GM12878 (cell line): ENCODE results near the gene CYP4F11. TPM values are rescaled to one million over a fixed set of nuclear protein-coding genes. Genes with fewer than 3 reads are reported as not detected.
"Not testable (repeated sequence)": the region's sequence is repeated elsewhere in the genome, so short reads cannot be mapped to it uniquely, and the experiment has no call there.

Experiments used
- ATAC-seq: fragments of 200-7000 bp; cut with Tn5 transposase; 3 replicates; pipeline ENCODE4 v1.9.1; 2020; ENCODE audit warnings: mild to moderate bottlenecking, moderate library complexity
- BruUV-seq: library from RNA; stranded (reverse); fragments of 400-500 nt; replicated peaks from 2 replicates; lab custom pipeline; 2021; lab: Mats Ljungman, UMichigan
- CTCF ChIA-PET: fragments of 300-600 bp; sonication (Branson Sonifier 250); formaldehyde crosslinking; extraction: SDS; loops from one replicate; lab custom pipeline; 2021; ENCODE audit warnings: inconsistent platforms; lab: Yijun Ruan, JAX
- POLR2A ChIA-PET: fragments of 350-600 bp; formaldehyde crosslinking; extraction: SDS; loops from one replicate; lab custom pipeline; 2021; ENCODE audit warnings: inconsistent platforms; lab: Charles Lee
- RAD21 ChIA-PET: fragments of 300-600 bp; sonication (Branson Sonifier 250); formaldehyde crosslinking; loops from one replicate; lab custom pipeline; 2023; ENCODE audit warnings: antibody characterized with exemption; ENCODE audit not compliant: unreplicated experiment; lab: Charles Lee
- SMC1A ChIA-PET: fragments of 300-600 bp; sonication (Branson Sonifier 250); formaldehyde crosslinking; loops from one replicate; lab custom pipeline; 2023; ENCODE audit not compliant: unreplicated experiment, uncharacterized antibody; lab: Charles Lee
- DNase-seq: peaks from one replicate; pipeline ENCODE4 v3.0.0-alpha.2; 2011; ENCODE audit warnings: low read depth, low spot score
- FAIRE-seq: peaks from 3 replicates; lab custom pipeline; 2011; peaks lifted over from hg19 to GRCh38; lab: Jason Lieb, UNC
- H2AFZ ChIP-seq: 2 replicates; pipeline ENCODE4 v1.6.0; 2011; ENCODE audit warnings: low read depth, low read length, control low read depth; ENCODE audit not compliant: control insufficient read depth
- H3K27ac ChIP-seq: 2 replicates; pipeline ENCODE4 v1.5.1; 2011; ENCODE audit warnings: control low read depth; ENCODE audit not compliant: control insufficient read depth, insufficient read depth
- H3K27me3 ChIP-seq, 2 experiments: replicated peaks in 1 of 2; 2 replicates each; pipeline versions ENCODE4 v1.6.0 to v1.6.1; 2011; ENCODE audit warnings: low read length in 1 of 2; ENCODE audit not compliant: control insufficient read depth in 2 of 2, insufficient read depth in 2 of 2
- H3K36me3 ChIP-seq, 2 experiments: 2 replicates each; pipeline ENCODE4 v1.5.1; 2011; ENCODE audit warnings: low read length in 1 of 2; ENCODE audit not compliant: control insufficient read depth in 2 of 2, insufficient read depth in 2 of 2
- H3K4me1 ChIP-seq: 2 replicates; pipeline ENCODE4 v1.6.1; 2011; ENCODE audit warnings: mild to moderate bottlenecking, low read length, moderate library complexity, mixed read lengths; ENCODE audit not compliant: control insufficient read depth, insufficient read depth
- H3K4me2 ChIP-seq: 2 replicates; pipeline ENCODE4 v1.6.0; 2011; ENCODE audit warnings: control low read depth; ENCODE audit not compliant: control insufficient read depth, insufficient read depth
- H3K4me3 ChIP-seq: fragments of 200-600 bp; sonication (generic); 2 replicates; pipeline ENCODE4 v1.5.1; 2016
- H3K79me2 ChIP-seq: 2 replicates; pipeline ENCODE4 v1.6.0; 2011; ENCODE audit warnings: low read length; ENCODE audit not compliant: control insufficient read depth, insufficient read depth
- H3K9ac ChIP-seq: 2 replicates; pipeline ENCODE4 v1.8.0; 2011; ENCODE audit warnings: low read length, control low read depth, mixed read lengths; ENCODE audit not compliant: control insufficient read depth, insufficient read depth
- H3K9me3 ChIP-seq: replicated peaks from 3 replicates; pipeline ENCODE4 v1.5.1; 2011; ENCODE audit warnings: mild to moderate bottlenecking, low read length; ENCODE audit not compliant: control insufficient read depth, insufficient read depth
- H4K20me1 ChIP-seq: 2 replicates; pipeline ENCODE4 v1.6.0; 2011; ENCODE audit not compliant: control insufficient read depth, insufficient read depth
- BRCA1 ChIP-seq: IDR thresholded peaks from 2 replicates; pipeline ENCODE4 v1.6.1; 2011; ENCODE audit warnings: low read depth, low read length, improper control_type of control experiment
- CHD1 ChIP-seq: IDR thresholded peaks from 2 replicates; pipeline ENCODE4 v1.6.1; 2012; ENCODE audit warnings: low read depth, low read length, improper control_type of control experiment
- EZH2 ChIP-seq: IDR thresholded peaks from 2 replicates; pipeline ENCODE4 v1.6.1; 2012; ENCODE audit warnings: low read depth, mild to moderate bottlenecking, control low read depth, inconsistent platforms, low read length, borderline replicate concordance; ENCODE audit not compliant: control insufficient read depth
- MTA3 ChIP-seq: IDR thresholded peaks from 2 replicates; pipeline ENCODE4 v1.6.1; 2012; ENCODE audit warnings: low read length, inconsistent platforms, borderline replicate concordance
- MYB ChIP-seq: fragments of 150-350 bp; IDR thresholded peaks from 2 replicates; pipeline ENCODE4 v1.6.1; 2014; ENCODE audit warnings: mild to moderate bottlenecking, low read depth, low read length, borderline replicate concordance
- MYC ChIP-seq: IDR thresholded peaks from 2 replicates; pipeline ENCODE4 v1.6.1; 2011; ENCODE audit warnings: mild to moderate bottlenecking, low read length, moderate library complexity, inconsistent platforms; ENCODE audit not compliant: insufficient read depth, insufficient replicate concordance, insufficient read length, severe bottlenecking
- NR2C2 ChIP-seq: IDR thresholded peaks from 2 replicates; pipeline ENCODE4 v1.6.1; 2011; ENCODE audit warnings: borderline replicate concordance, low read depth; ENCODE audit not compliant: control insufficient read depth, insufficient read length
- POLR2A ChIP-seq: IDR thresholded peaks from 2 replicates; pipeline ENCODE4 v1.6.1; 2011; ENCODE audit warnings: low read depth, mild to moderate bottlenecking, low read length
- RAD51 ChIP-seq: fragments of 450-650 bp; IDR thresholded peaks from 2 replicates; pipeline ENCODE4 v1.6.1; 2016; ENCODE audit warnings: moderate library complexity, mild to moderate bottlenecking, inconsistent platforms
- SP1 ChIP-seq: IDR thresholded peaks from one replicate; pipeline ENCODE4 v1.6.1; 2011; ENCODE audit warnings: low read depth, low read length
- WGBS: methylation state at CpG from one replicate; pipeline ENCODE4 v1.1.6; 2016; ENCODE audit warnings: low lambda C conversion rate; ENCODE audit not compliant: insufficient replicate concordance, insufficient coverage; ENCODE audit errors: missing lambda C conversion rate; 5-methylcytosine and 5-hydroxymethylcytosine counted together
- in situ Hi-C: fragments of 300-500 bp; cut with MboI; formaldehyde crosslinking; loops from 9 replicates; pipeline ENCODE4 v1.14.3; 2018; ENCODE audit warnings: mixed read lengths
- intact Hi-C: fragments of 100-400 bp; cut with micrococcal nuclease; formaldehyde crosslinking; loops from one replicate; pipeline ENCODE4 v1.14.2; 2022; ENCODE audit not compliant: unreplicated experiment
- polyA plus RNA-seq, 11 experiments: library from polyadenylated mRNA; depleted of rRNA in 4 of 11; unstranded in 6 of 11; stranded (reverse) in 5 of 11; fragments of >200 nt; fragmentation: Nextera tagmentation in 4 of 11; fragmentation: Illumina TruSeq in 1 of 11; extraction: Ambion mirVana in 4 of 11; extraction: Trizol in 1 of 11; gene quantifications; 1 replicate in 1 of 11; 2 replicates in 10 of 11; pipeline versions ENCODE4 v1.2.1 to v1.2.3, GENCODE V29; 2011 to 2016; ENCODE audit warnings: inconsistent platforms in 2 of 11, missing spikeins in 2 of 11, low read depth in 1 of 11
- total RNA-seq, 4 experiments: library from RNA; depleted of rRNA in 3 of 4; stranded (reverse); fragments of >200 nt in 3 of 4; fragmentation: Illumina TruSeq in 1 of 4; extraction: Trizol in 1 of 4; gene quantifications; 2 replicates each; pipeline versions ENCODE4 v1.2.1 to v1.2.3, GENCODE V29; 2013 to 2021
- TF ChIP-seq, protein P1 (sequence below): fragments of 450-650 bp; IDR thresholded peaks from 2 replicates; pipeline ENCODE4 v1.6.1; 2017; ENCODE audit warnings: mild to moderate bottlenecking, moderate library complexity

CYP4F11 gene
- total and polyA plus RNA-seq, 10 of the 15 experiments (the other 5 are each of a cell fraction or from before 2014, with no cell fraction given): not detected

DNA sequence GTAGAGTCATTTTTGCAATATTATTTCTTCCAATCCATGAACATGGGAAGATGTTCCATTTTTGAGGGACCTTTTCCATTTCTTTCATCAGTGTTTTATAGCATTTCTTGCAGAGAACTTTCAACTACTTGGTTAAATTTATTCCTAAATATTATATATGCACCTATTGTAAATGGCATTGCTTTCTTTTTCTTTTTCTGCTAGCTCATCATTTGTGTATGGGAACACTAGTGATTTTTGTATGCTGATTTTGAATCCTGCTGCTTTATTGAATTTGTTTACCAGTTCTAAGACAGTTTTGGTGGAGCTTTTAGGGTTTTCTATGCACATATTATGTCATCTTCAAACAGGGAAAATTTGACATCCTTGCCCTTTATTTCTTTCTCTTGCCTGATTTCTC is 29.3 kb downstream of the CYP4F11 start (continued):
- TF ChIP-seq NR2C2: no peak
- no peak for TF ChIP-seq RAD51
- TF ChIP-seq, protein P1, sequence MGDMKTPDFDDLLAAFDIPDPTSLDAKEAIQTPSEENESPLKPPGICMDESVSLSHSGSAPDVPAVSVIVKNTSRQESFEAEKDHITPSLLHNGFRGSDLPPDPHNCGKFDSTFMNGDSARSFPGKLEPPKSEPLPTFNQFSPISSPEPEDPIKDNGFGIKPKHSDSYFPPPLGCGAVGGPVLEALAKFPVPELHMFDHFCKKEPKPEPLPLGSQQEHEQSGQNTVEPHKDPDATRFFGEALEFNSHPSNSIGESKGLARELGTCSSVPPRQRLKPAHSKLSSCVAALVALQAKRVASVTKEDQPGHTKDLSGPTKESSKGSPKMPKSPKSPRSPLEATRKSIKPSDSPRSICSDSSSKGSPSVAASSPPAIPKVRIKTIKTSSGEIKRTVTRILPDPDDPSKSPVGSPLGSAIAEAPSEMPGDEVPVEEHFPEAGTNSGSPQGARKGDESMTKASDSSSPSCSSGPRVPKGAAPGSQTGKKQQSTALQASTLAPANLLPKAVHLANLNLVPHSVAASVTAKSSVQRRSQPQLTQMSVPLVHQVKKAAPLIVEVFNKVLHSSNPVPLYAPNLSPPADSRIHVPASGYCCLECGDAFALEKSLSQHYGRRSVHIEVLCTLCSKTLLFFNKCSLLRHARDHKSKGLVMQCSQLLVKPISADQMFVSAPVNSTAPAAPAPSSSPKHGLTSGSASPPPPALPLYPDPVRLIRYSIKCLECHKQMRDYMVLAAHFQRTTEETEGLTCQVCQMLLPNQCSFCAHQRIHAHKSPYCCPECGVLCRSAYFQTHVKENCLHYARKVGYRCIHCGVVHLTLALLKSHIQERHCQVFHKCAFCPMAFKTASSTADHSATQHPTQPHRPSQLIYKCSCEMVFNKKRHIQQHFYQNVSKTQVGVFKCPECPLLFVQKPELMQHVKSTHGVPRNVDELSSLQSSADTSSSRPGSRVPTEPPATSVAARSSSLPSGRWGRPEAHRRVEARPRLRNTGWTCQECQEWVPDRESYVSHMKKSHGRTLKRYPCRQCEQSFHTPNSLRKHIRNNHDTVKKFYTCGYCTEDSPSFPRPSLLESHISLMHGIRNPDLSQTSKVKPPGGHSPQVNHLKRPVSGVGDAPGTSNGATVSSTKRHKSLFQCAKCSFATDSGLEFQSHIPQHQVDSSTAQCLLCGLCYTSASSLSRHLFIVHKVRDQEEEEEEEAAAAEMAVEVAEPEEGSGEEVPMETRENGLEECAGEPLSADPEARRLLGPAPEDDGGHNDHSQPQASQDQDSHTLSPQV: no peak
- TF ChIP-seq SP1: no peak
- no peak for TF ChIP-seq CHD1
- no peak for TF ChIP-seq POLR2A
- TF ChIP-seq EZH2: no peak
- no peak for TF ChIP-seq MYC
- TF ChIP-seq MTA3: no peak
- no peak for TF ChIP-seq MYB
- no peak for TF ChIP-seq BRCA1

DNA sequence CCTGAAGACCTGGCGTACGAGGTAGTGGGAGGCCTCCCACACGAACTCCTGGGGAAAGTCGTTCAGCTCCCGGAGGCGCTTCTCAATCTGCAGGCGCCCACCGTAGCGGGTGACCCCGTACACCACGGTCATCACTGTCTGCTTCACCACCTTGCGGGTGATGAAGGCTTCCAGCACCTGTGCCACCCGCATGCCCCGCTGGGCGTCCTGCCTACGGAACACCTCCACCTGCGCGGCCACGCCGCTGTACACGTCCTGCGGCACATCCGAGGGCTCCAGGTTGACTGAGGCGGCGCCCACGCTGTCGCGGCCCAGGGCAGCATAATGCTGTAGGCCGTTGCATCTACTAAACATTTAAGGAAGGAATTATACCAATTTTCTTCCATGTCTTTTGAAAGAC is 31.4 kb downstream of the CYP4F11 start:
- DNase-seq, H3K79me2 ChIP-seq, H3K9ac ChIP-seq, intact Hi-C loops, H3K4me3 ChIP-seq, H3K27me3 ChIP-seq, H3K27ac ChIP-seq, in situ Hi-C loops, ATAC-seq, H4K20me1 ChIP-seq, BruUV-seq, H2AFZ ChIP-seq, CTCF ChIA-PET, H3K4me2 ChIP-seq, SMC1A ChIA-PET, RAD21 ChIA-PET, FAIRE-seq, H3K4me1 ChIP-seq, H3K36me3 ChIP-seq, POLR2A ChIA-PET, H3K9me3 ChIP-seq: not testable (repeated sequence)
- 56% methylated on average over 29 of the region's 29 CpGs for WGBS
